ENCODE measurements around the gene RNF220.

The RNF220 gene

DNA sequence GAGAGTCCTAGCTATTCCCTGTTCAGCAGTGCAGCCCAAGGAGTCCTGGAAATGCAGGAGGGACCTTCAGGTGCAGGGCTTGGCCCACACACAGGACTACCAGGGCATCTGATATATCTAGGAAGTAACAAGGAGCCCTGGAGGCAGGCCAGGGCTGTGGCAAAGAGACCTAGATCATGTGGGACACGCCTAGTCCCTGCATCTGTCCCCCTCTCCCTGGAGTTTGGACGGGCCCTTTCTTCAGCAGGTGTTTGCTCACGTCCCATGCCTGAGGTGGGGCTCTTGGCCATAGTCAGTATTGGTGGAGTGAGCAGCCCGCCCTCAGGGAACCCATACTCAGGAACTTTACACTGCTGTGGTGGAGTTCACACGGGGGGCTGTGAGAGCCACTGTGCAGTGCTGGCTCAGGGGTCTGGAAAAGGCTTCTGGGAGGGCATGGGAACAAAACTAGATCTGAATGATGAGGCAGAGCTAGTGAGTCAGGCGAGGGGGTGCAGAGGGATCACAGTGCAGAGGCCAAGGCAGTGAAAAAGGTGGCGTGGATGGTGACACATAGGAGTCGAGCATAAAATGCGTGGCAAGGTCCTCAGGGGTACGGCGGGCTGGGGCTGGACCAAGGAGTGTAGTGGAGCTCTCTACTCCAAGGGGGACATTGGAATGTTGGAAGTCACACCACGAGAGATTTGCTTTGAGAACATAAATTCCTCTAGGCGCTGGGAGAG is 243.6 kb downstream of the RNF220 start:
- H3K27ac ChIP-seq (ENCODE audit: low read length): no peak overlapping the region
- H3K27me3 ChIP-seq (ENCODE audit: control insufficient read depth in 1 of 2, insufficient read depth in 2 of 2, low read length in 2 of 2): no peaks in the 10 kb centered on the region
- peaks cover 23 to 41% of the 10 kb centered on the region in 2 donors for H3K36me3 ChIP-seq (ENCODE audit: control insufficient read depth in 2 of 2, insufficient read depth in 2 of 2, low read length in 2 of 2)
- no peaks in the 10 kb centered on the region for H3K9me3 ChIP-seq (ENCODE audit: control insufficient read depth in 2 of 2, low read length in 2 of 2)
- H3K4me1 ChIP-seq (ENCODE audit: control insufficient read depth, insufficient read depth, low read length): peaks cover 32% of the 10 kb centered on the region
- no peak overlapping the region for H3K9ac ChIP-seq (ENCODE audit: low read length in 2 of 2)
- no peak overlapping the region for H3K4me3 ChIP-seq (ENCODE audit: low read length in 2 of 2)

GRCh38 chr1:44649788-44650158 is 244.7 kb downstream of the RNF220 start:
- H3K27me3 ChIP-seq (ENCODE audit: control insufficient read depth in 1 of 2, insufficient read depth in 2 of 2, low read length in 2 of 2): no peaks in the 10 kb centered on the region
- H3K4me3 ChIP-seq (ENCODE audit: low read length in 2 of 2): no peak overlapping the region
- H3K9ac ChIP-seq (ENCODE audit: low read length in 2 of 2): no peak overlapping the region
- H3K36me3 ChIP-seq (ENCODE audit: control insufficient read depth in 2 of 2, insufficient read depth in 2 of 2, low read length in 2 of 2): peaks cover 23 to 43% of the 10 kb centered on the region in 2 donors
- no peaks in the 10 kb centered on the region for H3K9me3 ChIP-seq (ENCODE audit: control insufficient read depth in 2 of 2, low read length in 2 of 2)
- H3K27ac ChIP-seq (ENCODE audit: low read length): no peak overlapping the region
- peaks cover 21% of the 10 kb centered on the region for H3K4me1 ChIP-seq (ENCODE audit: control insufficient read depth, insufficient read depth, low read length)

- no peak overlapping the region for H3K4me3 ChIP-seq (ENCODE audit: low read length in 2 of 2)
- H3K36me3 ChIP-seq (ENCODE audit: control insufficient read depth in 2 of 2, insufficient read depth in 2 of 2, low read length in 2 of 2): peaks cover 23 to 39% of the 10 kb centered on the region in 2 donors
- no peaks in the 10 kb centered on the region for H3K27me3 ChIP-seq (ENCODE audit: control insufficient read depth in 1 of 2, insufficient read depth in 2 of 2, low read length in 2 of 2)
- peaks cover 16% of the 10 kb centered on the region for H3K4me1 ChIP-seq (ENCODE audit: control insufficient read depth, insufficient read depth, low read length)
- H3K9ac ChIP-seq (ENCODE audit: low read length in 2 of 2): no peak overlapping the region
- H3K9me3 ChIP-seq (ENCODE audit: control insufficient read depth in 2 of 2, low read length in 2 of 2): no peaks in the 10 kb centered on the region
- no peak overlapping the region for H3K27ac ChIP-seq (ENCODE audit: low read length)
Observed at GRCh38 chr1:44650159-44650831, 245.2 kb downstream of the RNF220 start.

DNA sequence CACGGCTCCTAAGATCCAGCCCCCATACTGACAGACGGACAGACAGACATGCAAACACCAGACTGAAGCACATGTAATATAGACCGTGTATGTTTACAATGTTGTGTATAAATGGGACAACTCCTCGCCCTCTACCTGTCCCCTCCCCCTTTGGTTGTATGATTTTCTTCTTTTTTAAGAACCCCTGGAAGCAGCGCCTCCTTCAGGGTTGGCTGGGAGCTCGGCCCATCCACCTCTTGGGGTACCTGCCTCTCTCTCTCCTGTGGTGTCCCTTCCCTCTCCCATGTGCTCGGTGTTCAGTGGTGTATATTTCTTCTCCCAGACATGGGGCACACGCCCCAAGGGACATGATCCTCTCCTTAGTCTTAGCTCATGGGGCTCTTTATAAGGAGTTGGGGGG is 246.0 kb downstream of the RNF220 start:
- no peak overlapping the region for H3K27ac ChIP-seq (ENCODE audit: low read length)
- H3K4me3 ChIP-seq (ENCODE audit: low read length in 2 of 2): no peak overlapping the region
- peaks cover 10% of the 10 kb centered on the region for H3K4me1 ChIP-seq (ENCODE audit: control insufficient read depth, insufficient read depth, low read length)
- H3K9ac ChIP-seq (ENCODE audit: low read length in 2 of 2): no peak overlapping the region
- H3K27me3 ChIP-seq (ENCODE audit: control insufficient read depth in 1 of 2, insufficient read depth in 2 of 2, low read length in 2 of 2): no peaks in the 10 kb centered on the region
- H3K36me3 ChIP-seq (ENCODE audit: control insufficient read depth in 2 of 2, insufficient read depth in 2 of 2, low read length in 2 of 2): peaks cover 23 to 38% of the 10 kb centered on the region in 2 donors
- no peaks in the 10 kb centered on the region for H3K9me3 ChIP-seq (ENCODE audit: control insufficient read depth in 2 of 2, low read length in 2 of 2)

GRCh38 chr1:44652445-44653106 is 247.5 kb downstream of the RNF220 start:
- Histone ChIP-seq H3K4me1 (ENCODE audit: control insufficient read depth, insufficient read depth, low read length) (peaks cover 3% of the 10 kb centered on the region), H3K27ac (ENCODE audit: low read length) (peak overlapping the region; percentile 41), H3K4me3 (ENCODE audit: low read length in 2 of 2) (no peak overlapping the region), H3K27me3 (ENCODE audit: control insufficient read depth in 1 of 2, insufficient read depth in 2 of 2, low read length in 2 of 2) (no peaks in the 10 kb centered on the region), H3K9me3 (ENCODE audit: control insufficient read depth in 2 of 2, low read length in 2 of 2) (no peaks in the 10 kb centered on the region), H3K9ac (ENCODE audit: low read length in 2 of 2) (peak overlapping the region in 1 of 2 donors; percentile 36), H3K36me3 (ENCODE audit: control insufficient read depth in 2 of 2, insufficient read depth in 2 of 2, low read length in 2 of 2) (peaks cover 21 to 31% of the 10 kb centered on the region in 2 donors)

- Histone ChIP-seq H3K27me3 (ENCODE audit: control insufficient read depth in 1 of 2, insufficient read depth in 2 of 2, low read length in 2 of 2) (no peaks in the 10 kb centered on the region), H3K9ac (ENCODE audit: low read length in 2 of 2) (peak overlapping the region in 1 of 2 donors; percentile 36), H3K4me1 (ENCODE audit: control insufficient read depth, insufficient read depth, low read length) (peaks cover 3% of the 10 kb centered on the region), H3K27ac (ENCODE audit: low read length) (no peak overlapping the region), H3K36me3 (ENCODE audit: control insufficient read depth in 2 of 2, insufficient read depth in 2 of 2, low read length in 2 of 2) (peaks cover 21 to 30% of the 10 kb centered on the region in 2 donors), H3K4me3 (ENCODE audit: low read length in 2 of 2) (no peak overlapping the region), H3K9me3 (ENCODE audit: control insufficient read depth in 2 of 2, low read length in 2 of 2) (no peaks in the 10 kb centered on the region)
Observed at GRCh38 chr1:44653107-44653964, 248.3 kb downstream of the RNF220 start.

GRCh38 chr1:44654621-44655187 is 249.6 kb downstream of the RNF220 start:
- Histone ChIP-seq H3K4me3 (ENCODE audit: low read length in 2 of 2) (no peak overlapping the region), H3K9me3 (ENCODE audit: control insufficient read depth in 2 of 2, low read length in 2 of 2) (no peaks in the 10 kb centered on the region), H3K9ac (ENCODE audit: low read length in 2 of 2) (no peak overlapping the region), H3K27ac (ENCODE audit: low read length) (no peak overlapping the region), H3K4me1 (ENCODE audit: control insufficient read depth, insufficient read depth, low read length) (peaks cover 3% of the 10 kb centered on the region), H3K36me3 (ENCODE audit: control insufficient read depth in 2 of 2, insufficient read depth in 2 of 2, low read length in 2 of 2) (peaks cover 17% of the 10 kb centered on the region in 2 donors), H3K27me3 (ENCODE audit: control insufficient read depth in 1 of 2, insufficient read depth in 2 of 2, low read length in 2 of 2) (no peaks in the 10 kb centered on the region)

GRCh38 chr1:44655609-44656008 is 250.6 kb downstream of the RNF220 start:
- no peak overlapping the region for H3K4me3 ChIP-seq (ENCODE audit: low read length in 2 of 2)
- H3K9me3 ChIP-seq (ENCODE audit: control insufficient read depth in 2 of 2, low read length in 2 of 2): no peaks in the 10 kb centered on the region
- H3K27me3 ChIP-seq (ENCODE audit: control insufficient read depth in 1 of 2, insufficient read depth in 2 of 2, low read length in 2 of 2): no peaks in the 10 kb centered on the region
- H3K27ac ChIP-seq (ENCODE audit: low read length): no peak overlapping the region
- peaks cover 10% of the 10 kb centered on the region for H3K4me1 ChIP-seq (ENCODE audit: control insufficient read depth, insufficient read depth, low read length)
- no peak overlapping the region for H3K9ac ChIP-seq (ENCODE audit: low read length in 2 of 2)
- H3K36me3 ChIP-seq (ENCODE audit: control insufficient read depth in 2 of 2, insufficient read depth in 2 of 2, low read length in 2 of 2): peaks cover 8 to 9% of the 10 kb centered on the region in 2 donors

- Histone ChIP-seq H3K36me3 (ENCODE audit: control insufficient read depth in 2 of 2, insufficient read depth in 2 of 2, low read length in 2 of 2) (peaks cover 0 to 2% of the 10 kb centered on the region in 2 donors), H3K9me3 (ENCODE audit: control insufficient read depth in 2 of 2, low read length in 2 of 2) (no peaks in the 10 kb centered on the region), H3K27me3 (ENCODE audit: control insufficient read depth in 1 of 2, insufficient read depth in 2 of 2, low read length in 2 of 2) (no peaks in the 10 kb centered on the region), H3K4me3 (ENCODE audit: low read length in 2 of 2) (no peak overlapping the region), H3K4me1 (ENCODE audit: control insufficient read depth, insufficient read depth, low read length) (peaks cover 7% of the 10 kb centered on the region), H3K27ac (ENCODE audit: low read length) (no peak overlapping the region), H3K9ac (ENCODE audit: low read length in 2 of 2) (no peak overlapping the region)
Observed at GRCh38 chr1:44659566-44659965, 254.5 kb downstream of the RNF220 start.

GRCh38 chr1:44660176-44660575 is 255.1 kb downstream of the RNF220 start:
- peaks cover 7% of the 10 kb centered on the region for H3K4me1 ChIP-seq (ENCODE audit: control insufficient read depth, insufficient read depth, low read length)
- H3K9me3 ChIP-seq (ENCODE audit: control insufficient read depth in 2 of 2, low read length in 2 of 2): no peaks in the 10 kb centered on the region
- no peaks in the 10 kb centered on the region for H3K36me3 ChIP-seq (ENCODE audit: control insufficient read depth in 2 of 2, insufficient read depth in 2 of 2, low read length in 2 of 2)
- no peak overlapping the region for H3K9ac ChIP-seq (ENCODE audit: low read length in 2 of 2)
- peak overlapping the region; percentile 11 for H3K27ac ChIP-seq (ENCODE audit: low read length)
- H3K27me3 ChIP-seq (ENCODE audit: control insufficient read depth in 1 of 2, insufficient read depth in 2 of 2, low read length in 2 of 2): no peaks in the 10 kb centered on the region
- H3K4me3 ChIP-seq (ENCODE audit: low read length in 2 of 2): peak overlapping the region in 1 of 2 donors; percentile 22

Measured in stomach smooth muscle (tissue), 2 donors.